ENCODE measurements around the gene PRDM8. TPM values are rescaled to one million over a fixed set of nuclear protein-coding genes. Genes with fewer than 3 reads are reported as not detected.
A peak's percentile ranks its signal among the peaks of the same experiment; 100 is the strongest.

PRDM8 gene
- total and polyA plus RNA-seq, 2 of the 8 experiments (the other 6 are each of a cell fraction or from before 2014, with no cell fraction given) = not detected

DNA sequence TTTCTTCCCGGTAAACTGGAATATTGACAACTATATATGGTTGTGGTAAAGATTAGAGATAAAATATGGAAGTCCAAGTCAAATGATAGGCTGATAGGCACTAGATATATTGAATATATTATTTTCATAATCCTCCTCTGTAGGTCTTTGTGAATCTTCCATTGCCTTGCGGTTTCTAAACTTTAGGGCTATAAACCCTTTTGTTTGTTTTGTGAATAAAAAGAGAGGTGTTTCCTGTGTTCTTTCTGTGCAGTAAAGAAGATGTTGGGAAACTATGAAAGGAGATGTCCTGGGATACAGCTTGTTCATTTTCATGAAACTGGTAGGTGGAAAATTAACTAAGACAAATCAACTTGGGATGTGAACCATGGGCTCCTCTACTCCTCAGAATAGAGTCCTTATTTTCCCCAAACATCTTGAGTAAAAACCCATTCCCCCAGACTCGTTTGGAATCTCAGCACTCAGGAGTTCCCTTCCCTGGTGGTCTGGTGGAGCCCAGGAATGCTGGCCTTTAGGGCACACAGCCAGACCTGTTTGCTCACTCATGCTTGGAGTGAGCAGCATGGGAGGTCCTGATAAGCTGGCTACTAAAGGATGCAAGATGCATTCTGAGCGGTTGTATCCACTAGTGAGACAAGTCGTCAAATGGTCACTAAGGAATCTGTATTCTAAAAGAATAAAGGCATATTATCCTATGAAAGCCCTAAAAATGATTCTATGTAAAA is 22.2 kb downstream of the PRDM8 start:
- DNase-seq (ENCODE audit: low read depth in 1 of 2, low spot score in 2 of 2) (no peak), FAIRE-seq (no peak)
- POLR2A ChIA-PET (ENCODE audit: partially characterized antibody) = no interaction called here
- no peak overlapping the region for H3K27ac ChIP-seq (ENCODE audit: low read depth, low read length)
- no peak overlapping the region for H4K5ac ChIP-seq (ENCODE audit: insufficient read length, low read depth, low read length)
- no peak overlapping the region for H4K8ac ChIP-seq (ENCODE audit: extremely low read depth, insufficient read depth, low read length)
- no peaks in the 10 kb centered on the region for H3K36me3 ChIP-seq (ENCODE audit: control insufficient read depth in 2 of 4, insufficient read depth in 4 of 4, low read length in 3 of 4)
- H2BK5ac ChIP-seq (ENCODE audit: low read depth, low read length) = no peak overlapping the region
- no peaks in the 10 kb centered on the region for H3K23me2 ChIP-seq (ENCODE audit: low read depth, low read length)
- no peak overlapping the region for H3K4me3 ChIP-seq (ENCODE audit: extremely low read depth in 1 of 4, insufficient read depth in 2 of 4, low read depth in 3 of 4, low read length in 4 of 4)
- CTCF ChIA-PET (ENCODE audit: partially characterized antibody) = interaction anchor here (0.5 to 3.6 kb wide), 13 partner anchors 9 to 118 kb away, joined by 3 to 34 read pairs (median 4); no protein-coding TSS in a partner anchor
- H3K23ac ChIP-seq (ENCODE audit: insufficient read length) = no peak overlapping the region
- H3K27me3 ChIP-seq (replicated peaks in 1 of 4; ENCODE audit: control insufficient read depth in 3 of 4, extremely low read depth in 1 of 4, insufficient read depth in 3 of 4, low read length in 3 of 4) = peaks cover 0 to 4% (median 1%) of the 10 kb centered on the region in 4 experiments; a peak in 1 of 7 replicates
- no peak overlapping the region for H4K91ac ChIP-seq (replicated peaks; ENCODE audit: insufficient read length, low read length)
- no peak overlapping the region for H3K4me2 ChIP-seq (ENCODE audit: insufficient read depth in 1 of 2, low read depth in 2 of 2, low read length in 2 of 2)
- H2BK15ac ChIP-seq (ENCODE audit: low read length) = no peak overlapping the region
- TF ChIP-seq TEAD4 (IDR thresholded peaks at IDR 0.05; ENCODE audit: low read depth, low read length) = 0 out of 2 replicates have a peak, but pooled peaks have one; percentile 25
- no peak for TF ChIP-seq CTBP2 (IDR thresholded peaks at IDR 0.05; ENCODE audit: borderline replicate concordance, insufficient read depth, insufficient read length, low read length)
- no peak overlapping the region for H3K18ac ChIP-seq (ENCODE audit: extremely low read depth, low read length)
- H3K4me1 ChIP-seq (replicated peaks in 1 of 4; ENCODE audit: control insufficient read depth in 3 of 4, insufficient read depth in 4 of 4, low read length in 3 of 4) = no peaks in the 10 kb centered on the region
- no peak overlapping the region for H2BK12ac ChIP-seq (ENCODE audit: low read depth, low read length)
- no peak overlapping the region for H2BK120ac ChIP-seq (replicated peaks; ENCODE audit: low read depth, low read length)
- no peak overlapping the region for H3K56ac ChIP-seq (replicated peaks; ENCODE audit: insufficient read length, low read depth, low read length)
- no peaks in the 10 kb centered on the region for H3K79me2 ChIP-seq (ENCODE audit: control insufficient read depth in 1 of 2, insufficient read depth in 2 of 2, low read length in 2 of 2)
- H3K9me3 ChIP-seq (ENCODE audit: insufficient read depth in 2 of 2, low read depth in 1 of 2, low read length in 1 of 2) = no peaks in the 10 kb centered on the region
- H3K79me1 ChIP-seq (ENCODE audit: low read depth, low read length) = no peaks in the 10 kb centered on the region
- WGBS, 2 experiments (ENCODE audit: extremely low coverage in 1 of 2, insufficient coverage in 1 of 2, insufficient read length in 1 of 2, insufficient replicate concordance in 2 of 2, low coverage in 1 of 2, low lambda C conversion rate in 2 of 2, missing lambda C conversion rate in 1 of 2) = 67% methylated on average over 5 of the region's 5 CpGs; no CpG with 5 or more reads in 1 of the 2 experiments
- H3K4ac ChIP-seq (replicated peaks; ENCODE audit: insufficient read length, low read depth, low read length) = no peak overlapping the region
- no peak overlapping the region for H2AK5ac ChIP-seq (ENCODE audit: low read depth, low read length)
- no peaks in the 10 kb centered on the region for H4K20me1 ChIP-seq (replicated peaks in 1 of 2; ENCODE audit: control insufficient read depth in 1 of 2, insufficient read depth in 2 of 2, low read length in 2 of 2)
- H3K14ac ChIP-seq (ENCODE audit: insufficient read length) = no peak overlapping the region
- no peak overlapping the region for H2AFZ ChIP-seq (ENCODE audit: low read length)
- no peak overlapping the region for H3K9ac ChIP-seq (replicated peaks in 1 of 4; ENCODE audit: extremely low read depth in 1 of 4, low read depth in 3 of 4, low read length in 3 of 4)
- H2BK20ac ChIP-seq (ENCODE audit: low read length) = no peak overlapping the region

Measured in H1 (cell line).